ENCODE data around the gene SKA1.

DNA sequence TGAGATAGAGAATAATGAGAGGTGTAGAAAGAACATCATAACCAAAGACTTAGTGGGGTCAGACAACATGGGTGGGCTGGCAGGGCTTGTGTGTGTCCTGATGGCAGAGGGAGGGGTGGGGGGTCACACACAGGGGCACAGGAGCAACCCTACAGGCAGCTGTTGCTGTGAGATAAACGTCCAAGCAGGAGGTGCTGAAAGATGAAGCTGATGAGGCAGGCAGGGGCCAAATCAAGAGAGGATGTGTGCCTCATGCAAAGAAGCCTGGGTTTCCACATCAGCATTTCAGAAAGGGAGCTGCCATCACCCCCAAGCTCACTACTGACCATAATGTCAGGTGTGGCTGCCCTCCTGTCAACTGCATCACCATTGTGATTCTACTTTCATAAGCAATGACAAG is 16.0 kb upstream of the SKA1 start:
- TF ChIP-seq, protein P1, sequence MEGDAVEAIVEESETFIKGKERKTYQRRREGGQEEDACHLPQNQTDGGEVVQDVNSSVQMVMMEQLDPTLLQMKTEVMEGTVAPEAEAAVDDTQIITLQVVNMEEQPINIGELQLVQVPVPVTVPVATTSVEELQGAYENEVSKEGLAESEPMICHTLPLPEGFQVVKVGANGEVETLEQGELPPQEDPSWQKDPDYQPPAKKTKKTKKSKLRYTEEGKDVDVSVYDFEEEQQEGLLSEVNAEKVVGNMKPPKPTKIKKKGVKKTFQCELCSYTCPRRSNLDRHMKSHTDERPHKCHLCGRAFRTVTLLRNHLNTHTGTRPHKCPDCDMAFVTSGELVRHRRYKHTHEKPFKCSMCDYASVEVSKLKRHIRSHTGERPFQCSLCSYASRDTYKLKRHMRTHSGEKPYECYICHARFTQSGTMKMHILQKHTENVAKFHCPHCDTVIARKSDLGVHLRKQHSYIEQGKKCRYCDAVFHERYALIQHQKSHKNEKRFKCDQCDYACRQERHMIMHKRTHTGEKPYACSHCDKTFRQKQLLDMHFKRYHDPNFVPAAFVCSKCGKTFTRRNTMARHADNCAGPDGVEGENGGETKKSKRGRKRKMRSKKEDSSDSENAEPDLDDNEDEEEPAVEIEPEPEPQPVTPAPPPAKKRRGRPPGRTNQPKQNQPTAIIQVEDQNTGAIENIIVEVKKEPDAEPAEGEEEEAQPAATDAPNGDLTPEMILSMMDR (conservative IDR thresholded peaks at IDR 0.05 in 1 of 2, IDR thresholded peaks at IDR 0.05 in 1 of 2; ENCODE audit: extremely low read depth in 1 of 2, insufficient read depth in 1 of 2, low read depth in 1 of 2, low read length in 2 of 2): no peak
- TF ChIP-seq EZH2 (IDR thresholded peaks at IDR 0.05; ENCODE audit: borderline replicate concordance, low read length): no peak

Measured in mammary epithelial cell (primary cell).